Measurements from ENCODE around the gene TXNDC8. TPM values are rescaled to one million over a fixed set of nuclear protein-coding genes. Genes with fewer than 3 reads are reported as not detected.
"Not testable (repeated sequence)": the region's sequence is repeated elsewhere in the genome, so short reads cannot be mapped to it uniquely, and the experiment has no call there.

Gene TXNDC8
- not detected for polyA plus RNA-seq (ENCODE audit: insufficient read length in 3 of 3)
- long read RNA-seq, donor 1, result 0 reads
- long read RNA-seq, donor 2, result 0 reads
- long read RNA-seq, donor 3, result 0 reads
- long read RNA-seq, donor 4, result 0 reads
- long read RNA-seq, donor 5, result 0 reads
- long read RNA-seq, donor 6, result 0 reads
- long read RNA-seq, donor 7, result 0 reads
- long read RNA-seq, donor 8, result 0 reads
- long read RNA-seq, donor 9, result 0 reads
- long read RNA-seq, donor 10, result 0 reads
- long read RNA-seq, donor 11, result 0 reads
- long read RNA-seq, donor 12, result 0 reads
- long read RNA-seq, donor 13, result 0 reads
- long read RNA-seq, donor 14, result 0 reads
- long read RNA-seq, donor 15, result 0 reads
- long read RNA-seq, donor 16, result 0 reads

DNA sequence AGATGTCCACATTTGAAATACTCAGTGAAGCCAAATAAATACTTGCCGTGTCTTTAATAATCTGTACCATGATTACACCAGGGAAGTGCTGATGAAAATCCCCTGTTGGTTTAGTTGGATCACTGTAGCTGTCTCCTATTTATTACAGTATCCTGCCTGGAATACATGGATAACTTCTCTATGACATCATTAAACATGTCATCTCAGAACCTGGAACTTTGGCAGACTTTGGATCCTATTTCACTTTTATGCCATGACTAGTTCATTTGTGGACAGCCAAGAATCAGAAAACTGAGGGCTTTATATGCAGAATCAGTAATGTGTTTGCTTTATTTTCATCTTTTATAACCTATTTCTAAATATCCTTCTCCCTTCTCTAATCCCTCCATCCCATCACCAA lies at the start of gene TXNDC8:
TXNDC8 (minus strand) TSS at position 137 of the 400 bp plus-strand sequence.
- DNase-seq (ENCODE audit: extremely low read depth in 1 of 11, low read depth in 9 of 11, low spot score in 4 of 11), result peak in 3 of 11 donors; percentile 4 to 28 (median 14)

DNA sequence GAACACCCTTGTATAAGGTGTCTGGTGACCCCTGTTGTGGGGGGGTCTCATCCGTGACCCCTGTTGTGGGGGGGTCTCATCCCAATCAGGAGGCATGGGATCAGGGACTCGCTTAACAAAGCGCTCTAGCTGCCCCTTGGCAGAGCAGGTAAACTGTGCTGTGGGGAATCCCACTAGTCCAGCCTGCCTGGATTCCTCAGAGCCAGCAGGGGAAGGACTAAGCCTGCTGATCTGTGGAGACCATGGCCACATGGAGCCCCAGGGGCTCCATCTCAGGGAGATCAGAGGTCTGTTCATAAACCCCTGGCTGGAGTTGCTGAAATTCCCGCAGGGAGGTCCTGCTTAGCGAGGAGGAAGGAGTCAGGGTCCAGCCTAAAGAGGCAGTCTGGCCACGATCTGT lies 45.8 kb upstream of the TXNDC8 start:
- no peak for DNase-seq (ENCODE audit: extremely low read depth in 1 of 11, low read depth in 9 of 11, low spot score in 4 of 11)

DNA sequence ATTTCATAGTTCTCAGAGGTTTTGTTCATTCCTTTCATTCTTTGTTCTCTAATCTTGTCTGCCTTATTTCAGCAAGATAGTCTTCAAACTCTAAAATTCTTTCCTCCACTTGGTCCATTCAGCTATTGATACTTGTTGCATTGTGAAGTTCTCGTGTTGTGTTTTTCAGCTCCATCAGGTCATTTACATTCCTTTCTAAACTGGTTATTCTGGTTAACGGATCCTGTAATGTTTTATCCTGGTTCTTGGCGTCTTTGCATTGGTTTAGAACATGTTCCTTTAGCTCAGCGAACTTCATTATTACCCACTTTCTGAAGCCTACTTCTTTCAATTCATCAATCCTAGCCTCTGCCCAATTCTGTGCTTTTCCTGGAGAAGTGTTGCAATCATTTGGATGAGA lies 45.1 kb upstream of the TXNDC8 start:
- DNase-seq (ENCODE audit: extremely low read depth in 1 of 11, low read depth in 9 of 11, low spot score in 4 of 11), result no peak

DNA sequence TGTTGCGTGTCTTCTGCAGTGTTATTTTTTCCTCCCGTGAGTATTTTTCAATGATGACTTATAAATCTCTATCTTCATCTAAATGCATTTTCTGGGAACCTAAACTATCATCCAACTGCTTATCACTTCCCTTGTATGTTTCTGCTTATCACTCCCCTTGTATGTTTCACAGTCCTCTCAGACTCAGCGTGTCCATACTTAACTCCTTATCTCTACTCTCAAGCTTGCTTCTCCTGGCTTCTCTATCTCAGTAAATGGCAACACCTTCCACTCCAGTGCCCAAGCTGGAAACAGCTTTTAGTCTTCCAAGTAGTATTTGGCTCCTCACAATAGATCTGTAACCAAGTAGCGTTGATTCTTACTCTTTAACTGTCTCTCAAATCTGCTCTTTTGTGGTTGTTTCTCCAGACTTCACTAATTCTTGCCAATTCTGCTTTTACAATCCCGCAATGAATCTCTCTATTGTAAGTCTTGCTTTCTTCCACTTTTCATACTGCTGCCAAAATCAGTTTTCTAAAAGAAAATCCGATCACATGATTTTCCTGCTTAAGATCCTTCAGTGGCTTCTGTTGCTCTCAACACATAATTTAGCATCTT lies 33.8 kb upstream of the TXNDC8 start:
- no peak for DNase-seq (ENCODE audit: extremely low read depth in 1 of 11, low read depth in 9 of 11, low spot score in 4 of 11)

DNA sequence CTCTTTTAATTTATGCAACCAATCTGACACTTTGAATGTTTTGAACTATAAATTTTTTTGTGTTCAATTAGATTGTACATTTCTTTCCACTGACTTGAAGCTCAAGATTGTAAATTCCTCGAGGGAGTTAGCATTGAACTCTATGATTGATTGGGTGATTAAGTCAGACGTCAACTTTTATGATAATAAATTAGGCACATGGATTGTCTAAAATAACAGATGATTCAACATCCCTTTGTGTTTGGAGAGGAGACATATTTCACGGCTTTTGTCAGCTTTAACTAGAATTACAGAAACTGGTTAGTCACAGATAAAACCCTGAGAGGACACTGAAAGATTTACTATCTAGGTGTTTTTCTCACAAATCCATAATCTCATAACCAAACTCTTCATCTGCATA lies 32.7 kb upstream of the TXNDC8 start:
- peak in 1 of 11 donors; percentile 5 for DNase-seq (ENCODE audit: extremely low read depth in 1 of 11, low read depth in 9 of 11, low spot score in 4 of 11)

DNA sequence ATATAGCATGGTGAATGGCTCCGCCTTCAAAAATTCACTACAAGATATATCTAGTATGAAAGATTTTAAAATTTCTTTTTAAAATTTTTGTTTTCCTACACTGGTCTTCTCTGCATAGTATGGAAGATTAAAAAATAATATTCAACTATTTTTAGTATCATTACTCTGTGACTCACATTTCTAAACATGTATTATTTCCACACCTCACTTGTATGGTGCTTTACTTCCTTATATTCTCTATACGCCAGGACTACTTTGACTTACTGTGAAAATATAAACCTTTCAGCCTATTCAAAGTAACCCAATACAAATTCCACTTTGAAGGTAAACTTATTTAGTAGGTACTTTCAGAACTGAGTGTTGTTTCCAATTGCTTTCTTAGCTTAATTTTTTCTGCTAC lies 26.8 kb upstream of the TXNDC8 start:
- DNase-seq (ENCODE audit: extremely low read depth in 1 of 11, low read depth in 9 of 11, low spot score in 4 of 11), result no peak

DNA sequence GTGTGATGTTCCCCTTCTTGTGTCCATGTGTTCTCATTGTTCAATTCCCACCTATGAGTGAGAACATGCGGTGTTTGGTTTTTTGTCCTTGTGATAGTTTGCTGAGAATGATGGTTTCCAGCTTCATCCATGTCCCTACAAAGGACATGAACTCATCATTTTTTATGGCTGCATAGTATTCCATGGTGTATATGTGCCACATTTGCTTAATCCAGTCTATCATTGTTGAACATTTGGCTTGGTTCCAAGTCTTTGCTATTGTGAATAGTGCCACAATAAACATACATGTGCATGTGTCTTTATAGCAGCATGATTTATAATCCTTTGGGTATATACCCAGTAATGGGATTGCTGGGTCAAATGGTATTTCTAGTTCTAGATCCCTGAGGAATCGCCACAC lies 21.3 kb upstream of the TXNDC8 start:
- not testable (repeated sequence) for DNase-seq (ENCODE audit: extremely low read depth in 1 of 11, low read depth in 9 of 11, low spot score in 4 of 11)

DNA sequence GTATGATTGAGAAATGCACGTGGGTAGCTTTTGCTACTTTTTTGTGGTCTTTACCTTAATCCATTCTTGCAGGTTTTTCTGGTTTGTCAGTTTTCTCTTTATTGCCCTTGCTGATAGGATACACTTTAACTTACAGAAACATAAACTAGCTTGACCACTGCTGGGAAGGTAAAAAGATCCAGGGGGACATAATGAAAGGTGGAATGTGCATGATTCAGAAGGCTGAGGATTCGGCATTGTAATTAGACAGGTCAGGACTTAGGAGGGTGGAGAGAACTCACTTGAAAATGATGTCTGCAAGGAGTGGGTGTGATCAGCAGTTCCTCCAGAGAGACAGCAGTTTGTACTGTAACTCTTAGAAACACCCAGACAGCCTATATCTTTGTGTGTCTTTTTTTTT lies 19.8 kb upstream of the TXNDC8 start:
- peak in 1 of 11 donors; percentile 3 for DNase-seq (ENCODE audit: extremely low read depth in 1 of 11, low read depth in 9 of 11, low spot score in 4 of 11)

DNA sequence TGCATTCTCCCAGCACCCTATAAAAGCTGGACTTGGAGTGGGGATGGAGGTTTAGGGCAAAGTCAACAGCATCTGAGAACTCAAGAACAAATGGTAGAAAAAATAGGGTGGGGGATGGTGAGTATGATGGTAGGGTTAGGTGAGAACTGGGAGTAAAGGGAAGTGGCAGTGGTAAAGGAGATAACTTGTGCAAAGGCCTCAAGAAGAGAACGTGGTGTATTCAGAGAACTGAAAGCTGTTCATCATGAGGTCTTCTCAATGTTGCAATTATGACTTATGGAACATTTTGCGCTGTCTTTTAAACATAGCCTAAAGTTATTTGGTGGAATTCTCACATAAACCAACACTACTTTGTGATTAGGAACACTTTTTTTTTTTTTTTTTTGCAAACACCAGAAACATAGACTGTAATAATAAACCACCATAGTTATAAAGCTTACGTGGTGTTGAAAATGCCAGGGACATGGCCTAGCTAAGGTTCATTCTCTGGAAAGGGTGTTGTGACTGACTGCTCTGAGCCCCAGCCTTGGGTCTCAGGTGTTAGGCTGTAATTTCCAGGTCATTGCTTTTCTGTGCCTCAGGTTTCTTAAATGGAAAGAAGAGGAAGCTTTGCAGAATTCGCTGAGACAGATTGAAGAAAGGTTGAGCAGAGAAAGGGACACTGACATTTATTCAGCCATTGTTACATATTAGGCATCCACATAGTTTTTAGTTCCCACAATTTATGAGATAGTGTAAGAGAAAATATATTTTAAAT lies 19.2 kb upstream of the TXNDC8 start:
- DNase-seq (ENCODE audit: extremely low read depth in 1 of 11, low read depth in 9 of 11, low spot score in 4 of 11), result peak in 3 of 11 donors; percentile 21 to 35 (median 33)

DNA sequence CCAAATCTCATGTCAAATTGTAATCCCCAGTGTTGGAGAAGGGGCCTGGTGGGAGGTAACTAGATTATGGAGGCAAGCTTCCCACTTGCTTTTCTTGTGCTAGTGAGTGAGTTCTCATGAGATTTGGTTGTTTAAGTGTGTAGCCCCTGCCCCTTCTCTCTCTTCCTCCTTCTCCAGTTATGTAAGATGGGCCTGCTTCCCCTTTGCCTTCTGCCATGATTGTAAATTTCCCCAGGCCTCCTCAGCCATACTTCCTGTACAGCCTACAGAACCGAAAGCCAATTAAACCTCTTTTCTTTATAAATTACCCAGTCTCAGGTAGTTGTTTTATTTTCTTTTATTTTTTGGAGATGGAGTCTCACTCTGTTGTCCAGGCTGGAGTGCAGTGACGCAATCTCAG lies 18.2 kb upstream of the TXNDC8 start:
- no peak for DNase-seq (ENCODE audit: extremely low read depth in 1 of 11, low read depth in 9 of 11, low spot score in 4 of 11)

DNA sequence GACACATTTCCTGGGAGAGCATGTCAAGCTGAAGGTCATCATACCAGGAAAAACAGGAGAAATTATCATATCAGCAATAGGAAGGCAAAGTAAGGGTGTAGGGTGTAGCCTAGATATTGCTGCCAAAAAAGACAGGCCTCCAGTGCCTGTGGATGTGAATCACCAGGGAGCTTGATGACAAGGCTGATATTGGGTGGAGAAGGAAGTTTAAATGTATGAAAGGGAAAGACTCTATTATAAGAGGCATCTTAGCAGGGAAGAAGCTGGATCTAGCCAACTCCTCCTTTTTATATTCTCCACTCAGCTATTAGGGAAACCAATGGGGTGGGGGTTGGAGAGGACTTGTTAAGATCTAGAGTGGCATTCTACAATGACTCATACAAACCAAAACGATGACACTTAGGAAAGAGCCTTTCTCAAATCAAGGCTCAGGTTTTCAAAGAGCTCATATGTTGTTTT lies 13.4 kb upstream of the TXNDC8 start:
- DNase-seq (ENCODE audit: extremely low read depth in 1 of 11, low read depth in 9 of 11, low spot score in 4 of 11), result no peak

DNA sequence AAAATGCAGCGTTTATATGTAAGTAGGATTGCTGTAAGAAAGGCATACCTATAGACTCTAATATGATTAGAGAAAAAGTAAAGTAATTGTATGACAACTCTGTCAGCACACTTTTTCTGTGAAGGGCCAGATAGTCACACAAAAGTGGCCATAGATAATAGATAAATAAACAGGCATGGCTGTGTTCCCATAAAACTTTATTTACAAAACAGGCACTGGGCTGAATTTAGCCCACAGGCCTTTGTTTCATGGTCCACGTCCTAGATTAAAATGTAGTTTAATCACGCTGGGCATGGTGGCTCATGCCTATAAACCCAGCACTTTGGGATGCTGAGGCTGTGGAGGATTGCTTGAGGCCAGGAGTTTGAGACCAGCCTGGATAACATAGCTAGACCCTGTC lies 8.7 kb upstream of the TXNDC8 start:
- no peak for DNase-seq (ENCODE audit: extremely low read depth in 1 of 11, low read depth in 9 of 11, low spot score in 4 of 11)

DNA sequence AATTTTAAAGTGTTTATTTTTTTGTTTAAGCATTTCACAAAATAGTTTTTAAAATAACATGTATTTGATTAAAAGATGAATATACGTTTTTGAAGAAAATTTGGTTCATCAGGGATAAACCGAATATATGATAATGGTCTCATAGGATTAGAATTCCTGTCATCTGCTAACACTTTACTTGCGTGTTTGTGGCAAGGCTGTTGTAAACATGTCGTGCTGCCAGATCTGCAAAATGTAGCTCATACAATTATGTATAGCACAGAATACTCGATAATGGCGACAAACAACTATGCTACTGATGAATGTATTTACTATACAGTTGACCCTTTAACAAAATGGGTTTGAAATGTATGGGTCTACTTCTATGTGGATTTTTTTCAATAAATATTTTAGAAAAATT lies 7.2 kb upstream of the TXNDC8 start:
- no peak for DNase-seq (ENCODE audit: extremely low read depth in 1 of 11, low read depth in 9 of 11, low spot score in 4 of 11)

DNA sequence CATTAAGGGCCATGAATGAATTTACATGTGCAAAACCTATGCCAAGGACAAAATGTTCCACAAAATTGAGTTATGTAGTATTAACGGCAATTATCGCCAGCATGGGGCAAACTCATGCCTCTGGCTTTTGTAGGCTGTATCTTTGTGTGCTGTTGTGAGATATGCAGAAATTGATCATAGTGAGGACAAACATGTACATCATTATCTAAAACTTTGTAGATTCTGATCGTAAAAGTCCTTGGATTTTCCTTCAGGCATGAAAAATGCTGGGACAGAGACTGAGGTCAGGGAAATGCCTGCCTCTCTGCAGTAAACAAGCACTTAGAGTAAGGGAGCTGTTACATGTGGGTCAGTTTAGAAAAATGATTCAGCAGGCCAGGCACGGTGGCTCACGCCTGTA lies 5.9 kb upstream of the TXNDC8 start:
- DNase-seq (ENCODE audit: extremely low read depth in 1 of 11, low read depth in 9 of 11, low spot score in 4 of 11), result no peak

DNA sequence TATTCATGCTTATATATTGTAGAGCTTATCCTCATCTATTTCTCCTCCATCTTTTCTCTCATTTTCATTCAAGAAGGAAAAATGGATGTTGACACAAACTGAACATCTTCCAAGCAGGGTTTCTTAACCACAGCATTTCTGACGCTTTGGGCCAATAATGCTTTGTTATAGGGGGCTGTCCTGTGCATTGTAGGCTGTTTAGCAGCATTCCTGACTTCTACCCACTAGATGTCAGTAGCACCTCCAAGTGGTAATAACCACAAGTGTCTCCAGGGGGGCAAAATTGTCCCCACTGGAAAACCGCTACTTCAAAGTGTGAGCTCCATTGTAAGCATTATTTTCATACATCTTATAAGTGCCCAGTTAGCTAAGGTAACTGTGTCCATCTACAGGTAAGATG lies 2.6 kb upstream of the TXNDC8 start:
- DNase-seq (ENCODE audit: extremely low read depth in 1 of 11, low read depth in 9 of 11, low spot score in 4 of 11), result no peak

DNA sequence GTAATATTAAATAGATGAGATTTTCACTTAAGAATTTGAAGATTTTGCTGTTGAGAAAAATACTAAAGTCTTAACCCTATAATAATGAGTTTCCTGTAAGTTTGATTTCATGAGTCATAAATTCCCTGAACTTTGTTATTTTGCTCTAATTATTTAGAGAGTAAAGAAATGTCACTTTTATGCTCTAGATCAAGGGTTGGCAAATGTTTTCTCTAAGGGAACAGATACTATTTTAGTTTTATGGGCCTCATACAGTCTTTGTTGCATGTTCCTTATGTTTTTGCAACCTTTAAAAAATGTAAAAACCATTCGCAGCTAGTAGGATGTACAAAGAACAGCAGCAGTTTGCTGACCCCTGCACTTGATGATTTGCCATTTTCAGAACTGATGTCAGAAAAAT lies 480 bp upstream of the TXNDC8 start:
- DNase-seq (ENCODE audit: extremely low read depth in 1 of 11, low read depth in 9 of 11, low spot score in 4 of 11), result peak in 5 of 11 donors; percentile 32 to 49 (median 40)

DNA sequence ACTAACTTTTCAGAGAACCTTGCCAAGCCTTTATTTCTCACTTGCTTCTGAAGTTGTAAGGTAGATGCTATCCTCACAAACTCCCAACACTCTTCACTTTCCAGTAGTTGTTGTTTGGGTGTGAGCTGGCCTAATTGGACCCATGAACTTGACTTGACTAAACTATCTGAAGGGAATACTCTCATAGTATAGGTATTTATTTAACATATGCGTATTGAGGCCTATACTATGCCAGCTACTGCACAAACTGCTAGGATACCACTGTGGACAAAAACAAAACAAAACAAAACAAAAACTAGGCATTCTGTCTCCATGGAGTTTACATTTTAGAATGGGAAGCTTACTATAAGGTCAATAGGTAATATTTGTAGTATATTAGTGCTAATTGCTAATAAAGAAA lies 1.3 kb downstream of the TXNDC8 start:
- DNase-seq (ENCODE audit: extremely low read depth in 1 of 11, low read depth in 9 of 11, low spot score in 4 of 11), result no peak

DNA sequence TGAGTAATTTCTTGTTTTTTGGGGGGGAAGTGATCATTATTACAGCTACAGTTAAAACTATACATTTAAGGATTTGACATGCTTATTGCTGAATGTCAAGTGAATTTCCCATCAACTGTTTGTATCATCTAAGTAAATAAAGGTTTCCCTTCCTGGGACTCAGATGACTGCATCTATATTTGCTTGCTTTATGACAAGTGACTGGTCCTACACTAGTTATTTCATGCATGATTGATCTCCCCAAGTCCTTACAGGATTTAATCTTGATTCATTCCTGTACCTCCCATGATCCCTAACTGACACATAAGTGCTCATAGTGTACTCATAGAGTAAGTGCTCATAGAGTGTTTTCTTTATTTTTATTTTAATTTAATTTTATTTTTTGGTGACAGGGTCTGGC lies 2.8 kb downstream of the TXNDC8 start:
- no peak for DNase-seq (ENCODE audit: extremely low read depth in 1 of 11, low read depth in 9 of 11, low spot score in 4 of 11)

DNA sequence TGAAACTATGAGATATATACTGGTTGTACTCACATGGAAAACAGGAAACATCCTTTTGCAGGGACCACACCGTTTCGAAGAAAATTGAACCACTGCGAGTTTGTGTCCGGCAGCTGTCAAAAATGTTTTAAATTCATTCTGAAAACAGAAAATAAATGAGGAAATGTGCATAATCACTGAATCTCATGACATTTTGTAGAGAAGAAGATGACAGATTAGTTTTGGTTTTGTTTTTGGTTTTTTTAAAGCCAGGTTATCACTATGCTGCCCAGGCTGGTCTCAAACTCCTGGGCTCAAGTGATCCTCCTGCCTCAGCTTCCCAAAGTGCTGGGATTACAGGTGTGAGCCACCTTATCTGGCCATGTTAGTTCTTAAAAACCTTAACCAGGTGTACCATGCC lies 3.5 kb downstream of the TXNDC8 start:
- no peak for DNase-seq (ENCODE audit: extremely low read depth in 1 of 11, low read depth in 9 of 11, low spot score in 4 of 11)

DNA sequence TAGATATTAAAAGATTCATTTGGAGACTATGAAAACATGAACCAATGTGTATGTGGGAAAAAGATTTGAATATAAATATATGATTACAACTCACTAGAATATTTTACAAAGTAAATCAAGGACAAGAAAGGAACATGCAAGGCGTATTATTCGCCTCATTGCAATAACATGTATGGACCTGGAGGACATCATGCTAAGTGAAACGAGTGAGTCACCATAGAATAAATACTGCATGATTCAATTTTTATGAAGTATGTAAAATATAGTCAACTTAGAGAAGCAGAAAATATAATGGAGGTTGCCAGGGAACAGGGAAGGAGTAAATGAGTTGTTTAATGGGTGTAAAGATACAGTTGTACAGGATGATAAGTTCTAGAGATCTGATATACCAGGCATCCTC lies 4.9 kb downstream of the TXNDC8 start:
- DNase-seq (ENCODE audit: extremely low read depth in 1 of 11, low read depth in 9 of 11, low spot score in 4 of 11), result no peak
